NT2/D1 (cell line): ENCODE measurements around the gene PDE9A.

ENCODE experiments used
- SUZ12 ChIP-seq: IDR thresholded peaks from 2 replicates; pipeline ENCODE4 v1.6.1; 2011; ENCODE audit not compliant: insufficient read length, insufficient read depth; ENCODE audit errors: extremely low read depth
- YY1 ChIP-seq: IDR thresholded peaks from 2 replicates; pipeline ENCODE4 v1.6.1; 2011; ENCODE audit not compliant: insufficient read length, insufficient read depth
- ZNF274 ChIP-seq: IDR thresholded peaks from 2 replicates; pipeline ENCODE4 v1.6.1; 2011; ENCODE audit warnings: mild to moderate bottlenecking, low read depth, low read length

DNA sequence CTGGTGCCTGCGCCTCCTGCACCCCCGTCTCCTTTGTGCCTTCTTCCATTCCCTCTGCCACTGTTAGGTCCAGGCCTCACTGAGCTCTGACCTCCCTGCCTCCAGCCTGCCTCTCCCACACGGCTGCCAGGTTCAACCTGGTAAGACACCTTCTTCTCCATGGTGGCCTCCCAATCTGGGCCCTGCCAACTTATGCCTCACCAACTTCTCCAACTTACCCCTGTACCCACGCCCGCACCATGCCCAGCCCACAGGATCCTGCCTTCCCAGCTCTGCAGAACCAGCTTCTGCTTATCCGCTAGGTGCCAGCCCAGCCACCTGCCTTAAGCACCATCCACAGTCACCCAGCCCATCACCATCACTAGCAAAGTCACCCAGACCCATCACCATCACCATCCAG, 37.2 kb downstream of the PDE9A start:
- TF ChIP-seq YY1 (no peak), SUZ12 (no peak), ZNF274 (no peak)
